A673 (cell line): ENCODE measurements around the gene SCUBE1. TPM values are rescaled to one million over a fixed set of nuclear protein-coding genes. Genes with fewer than 3 reads are reported as not detected.

ENCODE experiments used
- BruUV-seq: library from RNA; stranded (reverse); fragments of 400-500 nt; replicated peaks from 2 replicates; lab custom pipeline; 2021; lab: Mats Ljungman, UMichigan
- CTCF ChIA-PET: fragments of 300-600 bp; sonication (Branson Sonifier 250); formaldehyde crosslinking; loops from one replicate; lab custom pipeline; 2022; ENCODE audit warnings: antibody characterized with exemption; lab: Charles Lee
- POLR2A ChIA-PET: fragments of 300-600 bp; sonication (Branson Sonifier 250); formaldehyde crosslinking; loops from one replicate; lab custom pipeline; 2022; ENCODE audit warnings: antibody characterized with exemption; ENCODE audit not compliant: low non-redundant PET; lab: Charles Lee
- DNase-seq: peaks from one replicate; pipeline ENCODE4 v3.0.0-alpha.2; 2015; ENCODE audit warnings: low spot score
- H3K27ac ChIP-seq: fragments of 200-600 bp; sonication (generic); 2 replicates; pipeline ENCODE4 v1.5.1; 2016; ENCODE audit warnings: mixed run types, low read depth, mild to moderate bottlenecking, mixed read lengths, antibody characterized with exemption, low read length; ENCODE audit not compliant: poor library complexity, severe bottlenecking
- H3K27me3 ChIP-seq: fragments of 200-600 bp; sonication (generic); replicated peaks from 2 replicates; pipeline ENCODE4 v1.6.1; 2017; ENCODE audit warnings: mixed run types, low read depth, mild to moderate bottlenecking, mixed read lengths, antibody characterized with exemption, low read length; ENCODE audit not compliant: insufficient read depth, poor library complexity
- H3K36me3 ChIP-seq: fragments of 200-600 bp; sonication (generic); 2 replicates; pipeline ENCODE4 v1.6.1; 2016; ENCODE audit warnings: mixed run types, mild to moderate bottlenecking, mixed read lengths, antibody characterized with exemption, low read length; ENCODE audit not compliant: insufficient read depth, poor library complexity, severe bottlenecking
- H3K4me1 ChIP-seq: fragments of 200-600 bp; sonication (generic); 2 replicates; pipeline ENCODE4 v1.6.1; 2017; ENCODE audit warnings: mixed run types, mild to moderate bottlenecking, mixed read lengths, antibody characterized with exemption, low read length; ENCODE audit not compliant: insufficient read depth, poor library complexity, severe bottlenecking
- H3K4me3 ChIP-seq: fragments of 200-600 bp; sonication (generic); 2 replicates; pipeline ENCODE4 v1.5.1; 2016; ENCODE audit warnings: low read depth, mixed run types, mild to moderate bottlenecking, mixed read lengths, low read length; ENCODE audit not compliant: poor library complexity, severe bottlenecking
- H3K9me3 ChIP-seq: fragments of 200-600 bp; sonication (generic); 2 replicates; pipeline ENCODE4 v1.6.1; 2016; ENCODE audit warnings: mixed run types, low read depth, mild to moderate bottlenecking, mixed read lengths, antibody characterized with exemption, low read length; ENCODE audit not compliant: poor library complexity, severe bottlenecking
- CTCF ChIP-seq: fragments of 300-800, 200-600 bp; sonication (generic); conservative IDR thresholded peaks from 2 replicates; pipeline ENCODE4 v1.5.1; 2017; ENCODE audit warnings: low read depth, mild to moderate bottlenecking, antibody characterized with exemption, low read length, moderate library complexity, mixed read lengths
- EZH2 ChIP-seq: fragments of 200-600 bp; sonication (generic); IDR thresholded peaks from 2 replicates; pipeline ENCODE4 v1.6.1; 2017; ENCODE audit warnings: borderline replicate concordance, low read depth, mild to moderate bottlenecking, mixed read lengths, antibody characterized with exemption, low read length; ENCODE audit not compliant: poor library complexity, severe bottlenecking
- intact Hi-C: fragments of 100-400 bp; cut with micrococcal nuclease; formaldehyde crosslinking; loops from one replicate; pipeline ENCODE4 v1.10.0; 2022; ENCODE audit not compliant: unreplicated experiment
- total RNA-seq: library from RNA; stranded (reverse); gene quantifications from 2 replicates; pipeline ENCODE4 v1.2.3, GENCODE V29; 2021

The SCUBE1 gene
- total RNA-seq, 1 experiment from 2014 or later = 0.24 TPM

- Histone ChIP-seq H3K27ac (no peak overlapping the region), H3K4me1 (no peaks in the 10 kb centered on the region), H3K4me3 (no peak overlapping the region), H3K36me3 (no peaks in the 10 kb centered on the region), H3K27me3 (peaks cover 20% of the 10 kb centered on the region), H3K9me3 (no peaks in the 10 kb centered on the region)
- no peak for DNase-seq
- TF ChIP-seq EZH2 = no peak
- BruUV-seq = no TSS peak
- ChIA-PET CTCF (interaction anchor here (0.7 kb wide), 2 partner anchors 14 to 511 kb away, joined by 3 to 9 read pairs; no protein-coding TSS in a partner anchor), POLR2A (no interaction called here)
- intact Hi-C loops = no loop called here
Measured at GRCh38 chr22:43390872-43391271, 47.7 kb upstream of the SCUBE1 start.

GRCh38 chr22:43390166-43390565 lies 47.0 kb upstream of the SCUBE1 start:
- no TSS peak for BruUV-seq
- Histone ChIP-seq H3K4me3 (no peak overlapping the region), H3K27ac (no peak overlapping the region), H3K27me3 (peaks cover 21% of the 10 kb centered on the region), H3K4me1 (no peaks in the 10 kb centered on the region), H3K36me3 (no peaks in the 10 kb centered on the region), H3K9me3 (no peaks in the 10 kb centered on the region)
- TF ChIP-seq EZH2 = no peak
- no peak for TF ChIP-seq CTCF
- CTCF ChIA-PET = interaction anchor here (0.7 kb wide), 1 partner anchor 512 kb away, joined by 9 read pairs; no protein-coding TSS in a partner anchor
- no peak for DNase-seq
- intact Hi-C loops = no loop called here
- POLR2A ChIA-PET = no interaction called here

GRCh38 chr22:43389227-43389836 lies 46.2 kb upstream of the SCUBE1 start:
- ChIA-PET POLR2A (no interaction called here), CTCF (no interaction called here)
- no peak for TF ChIP-seq CTCF
- no peak for TF ChIP-seq EZH2
- Histone ChIP-seq H3K27me3 (peaks cover 21% of the 10 kb centered on the region), H3K36me3 (no peaks in the 10 kb centered on the region), H3K9me3 (no peaks in the 10 kb centered on the region), H3K4me1 (no peaks in the 10 kb centered on the region), H3K4me3 (no peak overlapping the region), H3K27ac (no peak overlapping the region)
- DNase-seq = no peak
- intact Hi-C loops = loop anchor here (5.0 kb wide), 3 partner anchors 353 to 498 kb away; no protein-coding TSS in a partner anchor
- BruUV-seq = no TSS peak

- H3K36me3 ChIP-seq = no peaks in the 10 kb centered on the region
- H3K27me3 ChIP-seq = peaks cover 21% of the 10 kb centered on the region
- no peak overlapping the region for H3K4me3 ChIP-seq
- no peaks in the 10 kb centered on the region for H3K9me3 ChIP-seq
- ChIA-PET POLR2A (no interaction called here), CTCF (interaction anchor here (0.6 kb wide), 1 partner anchor 154 kb away, joined by 5 read pairs; no protein-coding TSS in a partner anchor)
- intact Hi-C loops = loop anchor here (5.0 kb wide), 3 partner anchors 354 to 499 kb away; no protein-coding TSS in a partner anchor
- no TSS peak for BruUV-seq
- DNase-seq = peak; percentile 77
- peak; percentile 95 for TF ChIP-seq CTCF
- TF ChIP-seq EZH2 = no peak
- no peaks in the 10 kb centered on the region for H3K4me1 ChIP-seq
- H3K27ac ChIP-seq = no peak overlapping the region
Measured at GRCh38 chr22:43388420-43388851, 45.3 kb upstream of the SCUBE1 start.
